ENCODE data around the gene PRR29.

The PRR29 gene

DNA sequence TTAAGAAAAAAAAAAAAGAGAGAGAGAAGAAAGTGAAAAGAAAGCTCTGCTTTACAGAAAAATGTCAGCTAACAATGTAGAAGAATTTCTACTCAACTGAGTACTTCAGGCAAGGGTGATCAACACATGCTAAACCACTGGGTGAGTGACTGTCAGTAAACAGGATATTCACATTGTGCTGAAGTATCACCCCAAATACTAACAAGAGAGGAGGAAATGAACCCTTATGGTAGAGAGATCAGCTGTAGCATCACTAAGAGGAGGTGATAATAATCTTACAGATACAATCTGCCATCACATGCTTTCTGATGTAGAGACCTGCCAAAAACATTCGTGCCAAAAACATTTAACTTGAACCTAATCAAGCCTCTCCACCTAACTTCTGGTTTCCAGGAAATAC is 53.0 kb downstream of the PRR29 start:
- DNase-seq: no peak

DNA sequence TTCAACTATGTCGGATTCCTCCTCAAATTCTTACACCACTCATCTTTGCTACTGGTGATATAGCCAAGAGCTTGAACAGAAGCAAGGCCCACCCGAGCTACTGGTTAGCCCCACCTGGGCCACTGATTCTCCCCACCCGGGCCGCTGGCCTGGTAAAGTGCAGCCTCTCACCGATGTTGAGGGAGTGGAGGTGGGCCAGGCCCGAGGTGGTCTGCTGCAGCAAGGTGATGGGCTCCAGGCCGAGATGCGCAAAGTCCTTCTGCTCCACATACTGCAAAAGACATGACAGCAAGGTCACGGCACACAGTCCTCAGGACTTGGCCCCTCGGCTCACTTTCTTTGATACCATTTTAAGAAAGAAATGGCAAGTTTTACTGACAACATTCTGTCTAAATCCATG is 55.0 kb downstream of the PRR29 start:
- no peak for DNase-seq
